HepG2 (cell line): ENCODE data around the gene CCL16. TPM values are rescaled to one million over a fixed set of nuclear protein-coding genes. Genes with fewer than 3 reads are reported as not detected.

Experiments used
- ARID4A ChIP-seq: sonication (generic); formaldehyde crosslinking; IDR thresholded peaks from 2 replicates; pipeline ENCODE4 v1.5.0; 2020; ENCODE audit warnings: mild to moderate bottlenecking, missing genetic modification reagents, borderline replicate concordance
- CC2D1A ChIP-seq: sonication (generic); formaldehyde crosslinking; IDR thresholded peaks from 2 replicates; pipeline ENCODE4 v1.8.1; 2023; ENCODE audit warnings: mild to moderate bottlenecking, missing genetic modification reagents
- HIC2 ChIP-seq: sonication (generic); formaldehyde crosslinking; IDR thresholded peaks from 2 replicates; pipeline ENCODE4 v1.9.0; 2022; ENCODE audit warnings: low read depth, missing genetic modification reagents
- JUN ChIP-seq: sonication (generic); formaldehyde crosslinking; IDR thresholded peaks from 2 replicates; pipeline ENCODE4 v1.4.0; 2020; ENCODE audit warnings: mild to moderate bottlenecking, missing genetic modification reagents
- NFIC ChIP-seq: IDR thresholded peaks from 2 replicates; pipeline ENCODE4 v1.6.1; 2012; ENCODE audit warnings: mild to moderate bottlenecking, low read length, inconsistent platforms
- ZNF350 ChIP-seq: sonication (generic); formaldehyde crosslinking; IDR thresholded peaks from 2 replicates; pipeline ENCODE4 v1.4.0; 2020; ENCODE audit warnings: mild to moderate bottlenecking, low read depth, missing genetic modification reagents, borderline replicate concordance
- ZNF512 ChIP-seq: sonication (generic); formaldehyde crosslinking; IDR thresholded peaks from 2 replicates; pipeline ENCODE4 v1.4.0; 2020; ENCODE audit warnings: mild to moderate bottlenecking, missing genetic modification reagents
- polyA plus RNA-seq, 8 experiments: library from polyadenylated mRNA; depleted of rRNA in 3 of 8; stranded (reverse) in 7 of 8; unstranded in 1 of 8; fragments of >200 nt; fragmentation: Illumina TruSeq in 4 of 8; extraction: Trizol in 4 of 8; gene quantifications; 2 replicates each; pipeline versions ENCODE4 v1.2.1 to v1.2.3, GENCODE V29; 2011 to 2016; ENCODE audit warnings: low read depth in 4 of 8, missing spikeins in 1 of 8, mixed read lengths in 1 of 8; ENCODE audit not compliant: insufficient read depth in 1 of 8
- total RNA-seq, 5 experiments: library from RNA; depleted of rRNA; stranded (reverse); fragments of >200 nt; fragmentation: Illumina TruSeq; extraction: Trizol; gene quantifications; 2 replicates each; pipeline ENCODE4 v1.2.3, GENCODE V29; 2016; ENCODE audit warnings: low read depth in 1 of 5

CCL16 gene
- total and polyA plus RNA-seq, 2 of the 13 experiments (the other 11 are each of a cell fraction or from before 2014, with no cell fraction given): 2.0 to 14.7 TPM

GRCh38 chr17:36002631-36003030, 21.3 kb upstream of the CCL16 start (continued):
- no peak for TF ChIP-seq ZNF350 (CRISPR knock-in tag)
- no peak for TF ChIP-seq JUN
- no peak for TF ChIP-seq ZNF512 (CRISPR knock-in tag)
- TF ChIP-seq HIC2: no peak
- TF ChIP-seq ARID4A (CRISPR knock-in tag): no peak
- no peak for TF ChIP-seq NFIC
- no peak for TF ChIP-seq CC2D1A (CRISPR knock-in tag)
